Loucy (cell line): ENCODE measurements around the gene WDR12.

ENCODE experiments used
- EZH2phosphoT487 ChIP-seq: fragments of 200-600 bp; IDR thresholded peaks from 2 replicates; pipeline ENCODE4 v1.6.1; 2018; ENCODE audit warnings: antibody characterized with exemption, mild to moderate bottlenecking, moderate library complexity, borderline replicate concordance
- TF ChIP-seq, protein P1 (sequence below): fragments of 200-600 bp; sonication (generic); conservative IDR thresholded peaks from 2 replicates; pipeline ENCODE4 v1.5.1; 2014; ENCODE audit warnings: mild to moderate bottlenecking, antibody characterized with exemption, low read length

DNA sequence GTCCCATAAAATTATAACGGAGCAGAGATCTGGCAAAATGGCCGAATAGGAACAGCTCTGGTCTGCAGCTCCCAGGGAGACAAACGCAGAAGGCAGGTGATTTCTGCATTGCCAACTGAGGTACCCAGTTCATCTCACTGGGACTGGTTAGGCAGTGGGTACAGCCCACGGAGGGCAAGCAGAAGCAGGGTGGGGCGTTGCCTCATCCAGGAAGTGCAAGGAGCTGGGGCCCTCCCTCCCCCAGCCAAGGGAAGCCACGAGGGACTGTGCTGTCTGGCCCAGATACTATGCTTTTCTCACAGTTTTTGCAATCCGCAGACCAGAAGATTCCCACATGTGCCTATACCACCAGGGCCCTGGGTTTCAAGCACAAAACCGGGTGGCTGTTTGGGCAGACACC, 62.7 kb downstream of the WDR12 start:
- TF ChIP-seq, protein P1, sequence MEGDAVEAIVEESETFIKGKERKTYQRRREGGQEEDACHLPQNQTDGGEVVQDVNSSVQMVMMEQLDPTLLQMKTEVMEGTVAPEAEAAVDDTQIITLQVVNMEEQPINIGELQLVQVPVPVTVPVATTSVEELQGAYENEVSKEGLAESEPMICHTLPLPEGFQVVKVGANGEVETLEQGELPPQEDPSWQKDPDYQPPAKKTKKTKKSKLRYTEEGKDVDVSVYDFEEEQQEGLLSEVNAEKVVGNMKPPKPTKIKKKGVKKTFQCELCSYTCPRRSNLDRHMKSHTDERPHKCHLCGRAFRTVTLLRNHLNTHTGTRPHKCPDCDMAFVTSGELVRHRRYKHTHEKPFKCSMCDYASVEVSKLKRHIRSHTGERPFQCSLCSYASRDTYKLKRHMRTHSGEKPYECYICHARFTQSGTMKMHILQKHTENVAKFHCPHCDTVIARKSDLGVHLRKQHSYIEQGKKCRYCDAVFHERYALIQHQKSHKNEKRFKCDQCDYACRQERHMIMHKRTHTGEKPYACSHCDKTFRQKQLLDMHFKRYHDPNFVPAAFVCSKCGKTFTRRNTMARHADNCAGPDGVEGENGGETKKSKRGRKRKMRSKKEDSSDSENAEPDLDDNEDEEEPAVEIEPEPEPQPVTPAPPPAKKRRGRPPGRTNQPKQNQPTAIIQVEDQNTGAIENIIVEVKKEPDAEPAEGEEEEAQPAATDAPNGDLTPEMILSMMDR = no peak
- TF ChIP-seq EZH2phosphoT487 = no peak
